ENCODE results near the gene DLX6.

DNA sequence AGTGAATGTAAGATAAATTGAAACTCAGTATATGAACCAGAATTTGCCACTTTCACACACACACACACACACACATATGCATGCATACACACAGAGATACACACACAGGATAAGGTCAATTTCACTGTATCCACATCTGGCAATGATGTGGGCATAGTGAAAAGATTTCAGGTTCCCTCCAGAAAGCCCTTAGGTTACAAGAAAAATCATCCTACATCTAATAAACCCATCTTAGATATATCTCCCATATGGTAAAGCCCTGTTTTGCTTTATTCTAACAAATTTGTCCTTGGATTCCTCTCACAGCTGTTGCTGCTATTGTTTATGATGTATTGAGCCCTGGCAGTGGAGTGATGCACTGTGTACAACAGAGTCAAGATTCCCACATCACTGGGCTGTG, 27.9 kb upstream of the DLX6 start:
- TF ChIP-seq, protein P1, sequence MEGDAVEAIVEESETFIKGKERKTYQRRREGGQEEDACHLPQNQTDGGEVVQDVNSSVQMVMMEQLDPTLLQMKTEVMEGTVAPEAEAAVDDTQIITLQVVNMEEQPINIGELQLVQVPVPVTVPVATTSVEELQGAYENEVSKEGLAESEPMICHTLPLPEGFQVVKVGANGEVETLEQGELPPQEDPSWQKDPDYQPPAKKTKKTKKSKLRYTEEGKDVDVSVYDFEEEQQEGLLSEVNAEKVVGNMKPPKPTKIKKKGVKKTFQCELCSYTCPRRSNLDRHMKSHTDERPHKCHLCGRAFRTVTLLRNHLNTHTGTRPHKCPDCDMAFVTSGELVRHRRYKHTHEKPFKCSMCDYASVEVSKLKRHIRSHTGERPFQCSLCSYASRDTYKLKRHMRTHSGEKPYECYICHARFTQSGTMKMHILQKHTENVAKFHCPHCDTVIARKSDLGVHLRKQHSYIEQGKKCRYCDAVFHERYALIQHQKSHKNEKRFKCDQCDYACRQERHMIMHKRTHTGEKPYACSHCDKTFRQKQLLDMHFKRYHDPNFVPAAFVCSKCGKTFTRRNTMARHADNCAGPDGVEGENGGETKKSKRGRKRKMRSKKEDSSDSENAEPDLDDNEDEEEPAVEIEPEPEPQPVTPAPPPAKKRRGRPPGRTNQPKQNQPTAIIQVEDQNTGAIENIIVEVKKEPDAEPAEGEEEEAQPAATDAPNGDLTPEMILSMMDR (IDR thresholded peaks at IDR 0.05), result no peak
- TF ChIP-seq POLR2A (IDR thresholded peaks at IDR 0.05), result no peak

Data from lower leg skin (tissue), 3 donors.